CD14-positive monocyte (primary cell): ENCODE results near the gene BCO2. TPM values are rescaled to one million over a fixed set of nuclear protein-coding genes. Genes with fewer than 3 reads are reported as not detected.

Source experiments
- DNase-seq, 3 donors: peaks; one replicate each; pipeline ENCODE4 v3.0.0-alpha.2; 2011 to 2022
- H2AFZ ChIP-seq: 2 replicates; pipeline ENCODE4 v1.6.0; 2012; ENCODE audit warnings: mild to moderate bottlenecking, low read depth, low read length, inconsistent platforms; ENCODE audit not compliant: insufficient read depth, poor library complexity, severe bottlenecking
- H3K27ac ChIP-seq, 2 donors: 1 replicate in 1 of 2; 2 replicates in 1 of 2; pipeline ENCODE4 v1.5.1; 2012 to 2013; ENCODE audit warnings: low read length in 2 of 2, control low read depth in 1 of 2, inconsistent platforms in 1 of 2, low read depth in 1 of 2, mild to moderate bottlenecking in 1 of 2
- H3K27me3 ChIP-seq, 2 donors: one replicate each; pipeline versions ENCODE4 v1.6.0 to v1.6.1; 2011 to 2013; ENCODE audit warnings: low read length in 2 of 2; ENCODE audit not compliant: control insufficient read depth in 2 of 2, insufficient read depth in 2 of 2
- H3K36me3 ChIP-seq, 2 donors: replicated peaks in 1 of 2; 1 replicate in 1 of 2; 2 replicates in 1 of 2; pipeline versions ENCODE4 v1.5.1 to v1.6.1; 2012 to 2013; ENCODE audit warnings: low read length in 2 of 2, control low read depth in 1 of 2, inconsistent platforms in 1 of 2, mild to moderate bottlenecking in 1 of 2; ENCODE audit not compliant: insufficient read depth in 2 of 2, control insufficient read depth in 1 of 2
- H3K4me1 ChIP-seq, 2 donors: 1 replicate in 1 of 2; 2 replicates in 1 of 2; pipeline versions ENCODE4 v1.5.1 to v1.6.1; 2012 to 2013; ENCODE audit warnings: low read length in 2 of 2, control low read depth in 1 of 2, inconsistent platforms in 1 of 2, mild to moderate bottlenecking in 1 of 2, moderate library complexity in 1 of 2; ENCODE audit not compliant: insufficient read depth in 2 of 2, control insufficient read depth in 1 of 2
- H3K4me2 ChIP-seq: replicated peaks from 2 replicates; pipeline ENCODE3; 2012; ENCODE audit warnings: low read length, moderate library complexity, mild to moderate bottlenecking; ENCODE audit not compliant: poor library complexity, severe bottlenecking; ENCODE audit errors: extremely low read depth
- H3K4me3 ChIP-seq, 3 experiments: fragments of 200-600 bp in 1 of 3; sonication (generic) in 1 of 3; replicated peaks in 1 of 3; 1 replicate in 2 of 3; 2 replicates in 1 of 3; pipeline ENCODE4 v1.5.1; 2011 to 2013; ENCODE audit warnings: low read length in 3 of 3, mild to moderate bottlenecking in 3 of 3, control low read depth in 2 of 3, low read depth in 2 of 3, inconsistent platforms in 1 of 3, moderate library complexity in 1 of 3
- H3K79me2 ChIP-seq: 2 replicates; pipeline ENCODE4 v1.6.0; 2012; ENCODE audit warnings: mild to moderate bottlenecking, control low read depth, inconsistent platforms, low read length, moderate library complexity; ENCODE audit not compliant: insufficient read depth
- H3K9ac ChIP-seq: 2 replicates; pipeline ENCODE4 v1.6.0; 2017; ENCODE audit warnings: low read length, mild to moderate bottlenecking; ENCODE audit not compliant: insufficient read depth, poor library complexity, severe bottlenecking
- H3K9me3 ChIP-seq, 2 donors: replicated peaks in 1 of 2; 1 replicate in 1 of 2; 2 replicates in 1 of 2; pipeline versions ENCODE4 v1.5.1 to v1.6.1; 2012 to 2013; ENCODE audit warnings: low read length in 2 of 2, control low read depth in 1 of 2; ENCODE audit not compliant: control insufficient read depth in 1 of 2, insufficient read depth in 1 of 2
- H4K20me1 ChIP-seq: 2 replicates; pipeline ENCODE4 v1.6.0; 2012; ENCODE audit warnings: mild to moderate bottlenecking, low read length, control low read depth, moderate library complexity; ENCODE audit not compliant: insufficient read depth
- H3K27ac Mint-ChIP-seq, 7 donors: one replicate each; pipeline ENCODE4 v1.8.0; 2020; ENCODE audit warnings: mild to moderate bottlenecking in 7 of 7, mixed read lengths in 7 of 7, moderate library complexity in 6 of 7, inconsistent platforms in 2 of 7
- H3K27me3 Mint-ChIP-seq, 3 donors: one replicate each; pipeline ENCODE4 v1.8.0; 2021 to 2022; ENCODE audit warnings: low read depth in 3 of 3, mild to moderate bottlenecking in 3 of 3, mixed read lengths in 3 of 3, moderate library complexity in 3 of 3, inconsistent platforms in 1 of 3
- H3K36me3 Mint-ChIP-seq, 2 donors: one replicate each; pipeline ENCODE4 v1.8.0; 2020; ENCODE audit warnings: mixed read lengths in 2 of 2, inconsistent platforms in 1 of 2, mild to moderate bottlenecking in 1 of 2
- H3K4me1 Mint-ChIP-seq: one replicate; pipeline ENCODE4 v1.8.0; 2020; ENCODE audit warnings: mild to moderate bottlenecking, mixed read lengths
- H3K4me3 Mint-ChIP-seq, 2 donors: one replicate each; pipeline ENCODE4 v1.8.0; 2020; ENCODE audit warnings: mild to moderate bottlenecking in 2 of 2, mixed read lengths in 2 of 2, moderate library complexity in 1 of 2
- H3K9me3 Mint-ChIP-seq, 7 donors: one replicate each; pipeline ENCODE4 v1.8.0; 2020 to 2022; ENCODE audit warnings: mixed read lengths in 7 of 7, mild to moderate bottlenecking in 6 of 7, moderate library complexity in 6 of 7, inconsistent platforms in 2 of 7
- WGBS: methylation state at CpG from one replicate; pipeline ENCODE4 v1.1.5; 2013; ENCODE audit warnings: missing lambda C conversion rate; ENCODE audit not compliant: insufficient coverage; 5-methylcytosine and 5-hydroxymethylcytosine counted together
- intact Hi-C, 2 donors: fragments of 100-400 bp; cut with micrococcal nuclease; formaldehyde crosslinking; loops; one replicate each; pipeline versions ENCODE4 v1.15.0 to v1.15.1; 2023
- polyA plus RNA-seq, 3 donors: library from polyadenylated mRNA; depleted of rRNA in 1 of 3; unstranded in 2 of 3; stranded (reverse) in 1 of 3; fragments of 300-500 nt in 2 of 3; fragments of >200 nt in 1 of 3; fragmentation: Illumina TruSeq in 2 of 3; gene quantifications; 1 replicate in 2 of 3; 2 replicates in 1 of 3; pipeline ENCODE4 v1.2.3, GENCODE V29; 2012 to 2021
- TF ChIP-seq, protein P1 (sequence below): fragments of 200-600 bp; IDR thresholded peaks from one replicate; pipeline ENCODE4 v1.8.0; 2022; ENCODE audit warnings: antibody characterized with exemption, mild to moderate bottlenecking

Gene BCO2
- polyA plus RNA-seq, 3 donors: 0.20 to 1.9 TPM; not detected in 1

DNA sequence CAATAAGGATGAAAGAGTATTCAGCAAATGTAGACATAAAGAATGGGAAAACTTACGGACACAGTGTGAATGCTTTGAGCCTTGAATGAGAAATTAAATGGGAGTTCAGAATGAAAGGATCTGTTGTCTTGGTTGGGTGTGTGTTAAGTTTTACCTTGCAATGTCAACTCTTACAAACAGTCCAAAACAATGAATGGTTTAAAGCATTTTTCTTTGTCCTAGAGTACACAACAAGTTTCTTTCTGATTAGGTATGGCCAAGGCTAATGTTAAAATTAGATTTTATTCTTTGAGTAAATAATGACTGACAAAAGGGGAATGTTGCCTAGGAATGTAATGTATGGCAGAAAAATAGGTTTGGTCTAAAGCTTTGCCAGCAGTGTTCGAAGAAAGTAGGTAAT is 53.4 kb downstream of the BCO2 start:
- Mint-ChIP-seq H3K9me3 (peaks cover 0 to 2% (median 0%) of the 10 kb centered on the region in 7 donors), H3K4me1 (peaks cover 18% of the 10 kb centered on the region), H3K27me3 (peaks cover 0 to 4% (median 2%) of the 10 kb centered on the region in 3 donors), H3K36me3 (peaks cover 51 to 52% of the 10 kb centered on the region in 2 donors), H3K27ac (no peak overlapping the region), H3K4me3 (no peak overlapping the region)
- Histone ChIP-seq H3K27me3 (no peaks in the 10 kb centered on the region), H4K20me1 (no peaks in the 10 kb centered on the region), H2AFZ (no peak overlapping the region), H3K9me3 (no peaks in the 10 kb centered on the region), H3K27ac (no peak overlapping the region), H3K79me2 (peaks cover 26% of the 10 kb centered on the region), H3K36me3 (peaks cover 43 to 57% of the 10 kb centered on the region in 2 donors), H3K4me2 (no peak overlapping the region), H3K4me3 (no peak overlapping the region), H3K9ac (no peak overlapping the region), H3K4me1 (peaks cover 10 to 14% of the 10 kb centered on the region in 2 donors)
- 100% methylated on average over 1 of the region's 2 CpGs for WGBS
- DNase-seq: no peak
- intact Hi-C loops: loop anchor here in 1 of 2 donors (10.0 kb wide), 1 partner anchor 54 kb away; the partner anchor contains the start of gene BCO2
- TF ChIP-seq, protein P1, sequence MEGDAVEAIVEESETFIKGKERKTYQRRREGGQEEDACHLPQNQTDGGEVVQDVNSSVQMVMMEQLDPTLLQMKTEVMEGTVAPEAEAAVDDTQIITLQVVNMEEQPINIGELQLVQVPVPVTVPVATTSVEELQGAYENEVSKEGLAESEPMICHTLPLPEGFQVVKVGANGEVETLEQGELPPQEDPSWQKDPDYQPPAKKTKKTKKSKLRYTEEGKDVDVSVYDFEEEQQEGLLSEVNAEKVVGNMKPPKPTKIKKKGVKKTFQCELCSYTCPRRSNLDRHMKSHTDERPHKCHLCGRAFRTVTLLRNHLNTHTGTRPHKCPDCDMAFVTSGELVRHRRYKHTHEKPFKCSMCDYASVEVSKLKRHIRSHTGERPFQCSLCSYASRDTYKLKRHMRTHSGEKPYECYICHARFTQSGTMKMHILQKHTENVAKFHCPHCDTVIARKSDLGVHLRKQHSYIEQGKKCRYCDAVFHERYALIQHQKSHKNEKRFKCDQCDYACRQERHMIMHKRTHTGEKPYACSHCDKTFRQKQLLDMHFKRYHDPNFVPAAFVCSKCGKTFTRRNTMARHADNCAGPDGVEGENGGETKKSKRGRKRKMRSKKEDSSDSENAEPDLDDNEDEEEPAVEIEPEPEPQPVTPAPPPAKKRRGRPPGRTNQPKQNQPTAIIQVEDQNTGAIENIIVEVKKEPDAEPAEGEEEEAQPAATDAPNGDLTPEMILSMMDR: no peak

DNA sequence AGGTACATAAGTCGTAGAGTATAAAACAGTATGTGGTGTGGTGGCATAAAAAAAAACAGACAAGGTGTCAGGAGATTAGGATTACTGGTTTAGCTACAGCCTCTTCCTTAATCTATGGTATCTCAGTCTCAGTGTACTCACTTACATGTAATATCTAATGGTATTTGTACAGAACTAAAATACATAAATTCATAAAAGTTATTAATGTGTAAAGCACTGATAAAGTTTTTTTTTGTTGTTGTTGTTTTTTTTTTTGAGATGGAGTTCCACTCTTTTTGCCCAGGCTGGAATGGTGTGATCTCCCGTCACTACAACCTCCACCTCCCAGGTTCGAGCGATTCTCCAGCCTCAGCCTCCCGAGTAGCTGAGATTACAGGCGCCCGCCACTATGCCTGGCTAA is 53.8 kb downstream of the BCO2 start:
- no peak for DNase-seq
- Mint-ChIP-seq H3K27me3 (peaks cover 0 to 4% (median 2%) of the 10 kb centered on the region in 3 donors), H3K4me3 (no peak overlapping the region), H3K4me1 (peaks cover 18% of the 10 kb centered on the region), H3K9me3 (peaks cover 0 to 2% (median 0%) of the 10 kb centered on the region in 7 donors), H3K27ac (no peak overlapping the region), H3K36me3 (peaks cover 54 to 56% of the 10 kb centered on the region in 2 donors)
- Histone ChIP-seq H3K27me3 (no peaks in the 10 kb centered on the region), H3K4me1 (peaks cover 10 to 14% of the 10 kb centered on the region in 2 donors), H3K36me3 (peaks cover 47 to 62% of the 10 kb centered on the region in 2 donors), H4K20me1 (no peaks in the 10 kb centered on the region), H3K4me3 (no peak overlapping the region), H3K4me2 (no peak overlapping the region), H3K79me2 (peaks cover 26% of the 10 kb centered on the region), H2AFZ (no peak overlapping the region), H3K9ac (no peak overlapping the region), H3K27ac (no peak overlapping the region), H3K9me3 (no peaks in the 10 kb centered on the region)
- intact Hi-C loops: loop anchor here in 1 of 2 donors (10.0 kb wide), 1 partner anchor 54 kb away; the partner anchor contains the start of gene BCO2
- WGBS: 100% methylated on average over 1 of the region's 7 CpGs
- TF ChIP-seq, protein P1: no peak
